ENCODE data around the gene SOX2. TPM values are rescaled to one million over a fixed set of nuclear protein-coding genes. Genes with fewer than 3 reads are reported as not detected.
A peak's percentile ranks its signal among the peaks of the same experiment; 100 is the strongest.

SOX2 gene
- total RNA-seq, 1 experiment from 2014 or later: not detected

DNA sequence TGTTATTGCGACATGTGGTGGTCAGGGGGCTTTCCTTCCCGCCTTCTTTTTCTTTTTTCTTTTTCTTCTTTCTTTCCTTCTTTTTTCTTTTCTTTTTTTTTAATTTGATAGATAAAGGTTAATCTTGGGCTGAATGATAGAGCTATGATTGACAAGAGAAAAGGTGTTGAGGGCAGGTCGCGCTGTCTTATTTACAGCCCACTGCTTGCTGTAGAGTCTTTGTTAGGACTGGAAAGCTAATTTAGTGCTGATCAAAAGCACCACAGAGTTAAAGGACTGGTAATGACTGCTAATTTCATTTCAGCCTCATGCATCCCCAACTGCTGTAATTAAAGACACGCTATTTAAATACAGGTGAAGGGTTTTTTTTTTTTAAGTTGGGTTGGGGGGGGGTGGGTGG, 10.6 kb upstream of the SOX2 start:
- peak overlapping the region; percentile 7; the same call in 1 of the 2 replicates for H3K4me3 ChIP-seq (ENCODE audit: low read length)
- no peaks in the 10 kb centered on the region for H3K9me2 ChIP-seq (replicated peaks; ENCODE audit: low read length)
- H3K4me2 ChIP-seq (ENCODE audit: low read length): peak overlapping the region; percentile 72
- no peak for DNase-seq
- ChIA-PET POLR2A (ENCODE audit: unreplicated experiment) (no interaction called here), CTCF (interaction anchor here (0.5 to 1.5 kb wide), 3 partner anchors 491 to 973 kb away, joined by 3 to 4 read pairs (median 4); no protein-coding TSS in a partner anchor)
- no TSS peak for BruUV-seq (replicated peaks)
- no peaks in the 10 kb centered on the region for H4K20me1 ChIP-seq (ENCODE audit: low read length)
- TF ChIP-seq EZH2phosphoT487 (IDR thresholded peaks at IDR 0.05; ENCODE audit: borderline replicate concordance, low read length) (no peak), EZH2 (IDR thresholded peaks at IDR 0.05; ENCODE audit: low read length, unreplicated experiment) (no peak)
- TF ChIP-seq, protein P1, sequence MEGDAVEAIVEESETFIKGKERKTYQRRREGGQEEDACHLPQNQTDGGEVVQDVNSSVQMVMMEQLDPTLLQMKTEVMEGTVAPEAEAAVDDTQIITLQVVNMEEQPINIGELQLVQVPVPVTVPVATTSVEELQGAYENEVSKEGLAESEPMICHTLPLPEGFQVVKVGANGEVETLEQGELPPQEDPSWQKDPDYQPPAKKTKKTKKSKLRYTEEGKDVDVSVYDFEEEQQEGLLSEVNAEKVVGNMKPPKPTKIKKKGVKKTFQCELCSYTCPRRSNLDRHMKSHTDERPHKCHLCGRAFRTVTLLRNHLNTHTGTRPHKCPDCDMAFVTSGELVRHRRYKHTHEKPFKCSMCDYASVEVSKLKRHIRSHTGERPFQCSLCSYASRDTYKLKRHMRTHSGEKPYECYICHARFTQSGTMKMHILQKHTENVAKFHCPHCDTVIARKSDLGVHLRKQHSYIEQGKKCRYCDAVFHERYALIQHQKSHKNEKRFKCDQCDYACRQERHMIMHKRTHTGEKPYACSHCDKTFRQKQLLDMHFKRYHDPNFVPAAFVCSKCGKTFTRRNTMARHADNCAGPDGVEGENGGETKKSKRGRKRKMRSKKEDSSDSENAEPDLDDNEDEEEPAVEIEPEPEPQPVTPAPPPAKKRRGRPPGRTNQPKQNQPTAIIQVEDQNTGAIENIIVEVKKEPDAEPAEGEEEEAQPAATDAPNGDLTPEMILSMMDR (conservative IDR thresholded peaks at IDR 0.05; ENCODE audit: low read depth, low read length): no peak
- no peaks in the 10 kb centered on the region for H3K79me2 ChIP-seq (ENCODE audit: low read length)
- no peaks in the 10 kb centered on the region; the same call in 1 of the 2 replicates for H3K4me1 ChIP-seq (ENCODE audit: insufficient read depth, low read length)
- intact Hi-C loops (cut with micrococcal nuclease): loop anchor here (2.0 to 10.0 kb wide), 5 partner anchors 136 to 996 kb away; no protein-coding TSS in a partner anchor
- no peaks in the 10 kb centered on the region for H3F3A ChIP-seq (ENCODE audit: low read length, unreplicated experiment)
- no peaks in the 10 kb centered on the region for H3K9me3 ChIP-seq (ENCODE audit: low read length)
- H3K27me3 ChIP-seq (ENCODE audit: low read length): peaks cover 79% of the 10 kb centered on the region
- H3K9ac ChIP-seq (ENCODE audit: low read length): no peak overlapping the region
- ATAC-seq: no peak
- no peak overlapping the region for H3K27ac ChIP-seq (ENCODE audit: low read length)
- H3K36me3 ChIP-seq (ENCODE audit: low read depth, low read length): no peaks in the 10 kb centered on the region
- no peak overlapping the region for H2AFZ ChIP-seq (ENCODE audit: low read length)

GRCh38 chr3:181703601-181704420, 7.9 kb upstream of the SOX2 start:
- CTCF ChIA-PET: no interaction called here
- H3K9me2 ChIP-seq (replicated peaks; ENCODE audit: low read length): no peaks in the 10 kb centered on the region
- H3K79me2 ChIP-seq (ENCODE audit: low read length): no peaks in the 10 kb centered on the region
- H3F3A ChIP-seq (ENCODE audit: low read length, unreplicated experiment): no peaks in the 10 kb centered on the region
- no peak overlapping the region for H3K4me2 ChIP-seq (ENCODE audit: low read length)
- no peaks in the 10 kb centered on the region for H3K36me3 ChIP-seq (ENCODE audit: low read depth, low read length)
- no peaks in the 10 kb centered on the region; the same call in 1 of the 2 replicates for H3K4me1 ChIP-seq (ENCODE audit: insufficient read depth, low read length)
- H3K27me3 ChIP-seq (ENCODE audit: low read length): peaks cover 79% of the 10 kb centered on the region
- H3K4me3 ChIP-seq (ENCODE audit: low read length): no peak overlapping the region
- no peak for ATAC-seq
- H3K9me3 ChIP-seq (ENCODE audit: low read length): no peaks in the 10 kb centered on the region
- no peak overlapping the region for H2AFZ ChIP-seq (ENCODE audit: low read length)
- no peak for TF ChIP-seq EZH2phosphoT487 (IDR thresholded peaks at IDR 0.05; ENCODE audit: borderline replicate concordance, low read length)
- peak; percentile 27 for TF ChIP-seq EZH2 (IDR thresholded peaks at IDR 0.05; ENCODE audit: low read length, unreplicated experiment)
- TF ChIP-seq, protein P1 (conservative IDR thresholded peaks at IDR 0.05; ENCODE audit: low read depth, low read length): no peak
- POLR2A ChIA-PET (ENCODE audit: unreplicated experiment): no interaction called here
- H3K27ac ChIP-seq (ENCODE audit: low read length): no peak overlapping the region
- no peak for DNase-seq
- BruUV-seq (replicated peaks): no TSS peak
- no peaks in the 10 kb centered on the region for H4K20me1 ChIP-seq (ENCODE audit: low read length)
- intact Hi-C loops (cut with micrococcal nuclease): loop anchor here (5.0 to 10.0 kb wide), 4 partner anchors 139 to 999 kb away; no protein-coding TSS in a partner anchor
- no peak overlapping the region for H3K9ac ChIP-seq (ENCODE audit: low read length)

Data from PC-3 (cell line).